NCI-H1092 treated with DMSO at 0.1 percent for 48 hours (cell line): ENCODE results near the gene TVP23C.
"Not testable (repeated sequence)": the region's sequence is repeated elsewhere in the genome, so short reads cannot be mapped to it uniquely, and the experiment has no call there.

Experiments used
- DNase-seq: peaks from one replicate; lab custom pipeline; 2025; lab: John Stamatoyannopoulos, UW

TVP23C gene

DNA sequence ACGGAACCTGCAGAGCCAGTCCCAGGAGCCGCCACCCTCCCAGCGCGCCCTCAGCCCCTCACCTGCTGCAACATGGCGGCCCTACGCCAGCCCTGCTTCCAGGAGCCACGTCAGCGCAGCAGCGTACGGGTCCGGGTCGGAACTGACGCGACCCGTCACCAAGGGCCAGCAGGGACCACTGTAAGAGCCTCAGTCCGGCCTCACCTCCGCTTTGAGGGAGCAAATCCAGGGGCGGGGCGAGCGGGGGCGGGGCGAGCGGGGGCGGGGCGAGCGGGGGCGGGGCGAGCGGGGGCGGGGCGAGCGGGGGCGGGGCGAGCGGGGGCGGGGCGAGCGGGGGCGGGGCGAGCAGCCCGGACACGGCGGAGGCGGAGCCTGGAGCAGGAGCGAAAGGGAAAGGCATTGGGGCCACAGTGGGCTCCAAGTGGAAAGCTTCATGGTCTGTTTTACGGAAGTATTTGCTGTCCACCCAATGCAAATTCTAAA, at the start of gene TVP23C:
TSS of gene TVP23C (minus strand) at position 109 of the 483 bp plus-strand sequence. CDS start at position 74, 35 bp downstream.
- peak; percentile 48 for DNase-seq

DNA sequence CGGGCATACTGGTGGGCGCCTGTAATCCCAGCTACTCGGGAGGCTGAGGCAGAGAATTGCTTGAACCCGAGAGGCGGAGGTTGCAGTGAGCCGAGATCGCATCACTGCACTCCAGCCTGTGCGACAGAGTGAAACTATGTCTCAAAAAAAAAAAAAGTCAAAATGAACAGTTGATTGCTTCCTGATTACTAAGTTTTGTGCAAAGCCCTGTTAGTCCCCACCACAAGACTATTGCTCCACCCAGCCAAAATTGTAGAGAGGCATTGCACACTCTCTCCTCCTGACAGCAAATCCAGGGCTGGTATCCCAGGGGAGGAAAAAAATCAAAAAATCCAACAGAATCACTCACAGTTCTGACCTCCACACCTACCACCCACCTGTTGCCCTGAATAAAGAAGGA, 29.7 kb upstream of the TVP23C start:
- DNase-seq, result not testable (repeated sequence)

GRCh38 chr17:15591986-15592385, 28.7 kb upstream of the TVP23C start:
- DNase-seq, result not testable (repeated sequence)

DNA sequence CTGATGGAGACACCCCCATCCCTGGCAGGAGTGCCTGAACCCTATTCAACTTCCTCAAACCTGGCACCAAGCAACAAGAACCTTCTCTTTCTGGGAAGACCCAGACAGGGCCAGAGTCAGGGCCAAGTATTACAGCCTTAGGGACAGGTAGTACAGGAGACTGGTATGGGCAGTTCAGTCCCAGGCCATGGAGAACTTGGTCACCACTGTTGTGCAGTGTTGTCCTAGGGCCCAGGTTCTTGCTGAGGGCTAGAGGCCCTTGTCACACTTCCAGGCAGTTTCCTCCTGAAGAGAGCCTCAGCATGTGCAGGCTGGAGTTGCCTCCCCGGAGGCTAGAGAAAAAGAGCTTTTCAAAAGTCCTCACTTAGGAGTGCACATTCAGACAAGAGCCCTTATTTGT, 27.6 kb upstream of the TVP23C start:
- not testable (repeated sequence) for DNase-seq

GRCh38 chr17:15589544-15590536, 26.6 kb upstream of the TVP23C start:
- DNase-seq, result not testable (repeated sequence)

DNA sequence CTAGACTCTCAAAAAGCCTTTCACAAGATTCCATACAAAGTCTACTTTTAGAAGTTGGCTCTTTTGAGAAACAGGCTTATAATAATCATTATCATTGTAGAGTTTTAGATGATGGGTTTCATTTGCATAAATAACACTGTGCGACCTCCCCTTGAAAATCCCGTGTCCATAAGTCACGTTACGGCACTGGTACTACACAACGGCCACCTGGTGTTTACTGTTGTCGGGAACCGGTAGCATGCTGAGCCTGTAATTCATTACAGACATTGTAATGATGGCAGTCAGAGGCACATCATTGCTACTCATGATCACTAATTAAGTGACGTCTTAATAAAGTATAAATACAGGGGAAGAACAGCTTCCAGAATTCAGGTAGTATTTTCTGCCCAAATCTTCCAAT, 24.7 kb upstream of the TVP23C start:
- not testable (repeated sequence) for DNase-seq

- not testable (repeated sequence) for DNase-seq
Observed at GRCh38 chr17:15583313-15583712, 20.0 kb upstream of the TVP23C start.

- not testable (repeated sequence) for DNase-seq
Observed at GRCh38 chr17:15581462-15581861, 18.2 kb upstream of the TVP23C start.

DNA sequence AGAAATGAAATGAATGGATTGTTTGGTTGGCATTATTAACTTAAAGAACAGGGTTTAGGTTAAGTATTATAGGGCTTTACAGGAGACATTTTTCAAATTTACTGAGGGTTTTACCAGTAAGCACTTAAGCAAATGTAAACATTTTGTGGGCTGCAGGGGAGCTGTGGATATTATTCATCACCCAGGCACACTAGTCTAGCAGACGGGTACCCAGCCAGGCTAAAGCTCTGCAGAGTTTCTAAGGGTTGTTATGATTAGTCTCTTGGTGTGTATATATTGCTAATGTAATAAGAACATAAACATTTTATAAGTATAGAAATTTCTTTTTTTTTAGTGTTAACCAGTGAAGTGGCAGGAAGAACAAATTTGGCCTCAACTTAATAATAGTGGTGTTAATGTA, 13.6 kb upstream of the TVP23C start:
- not testable (repeated sequence) for DNase-seq

GRCh38 chr17:15574660-15575059, 11.4 kb upstream of the TVP23C start:
- DNase-seq, result not testable (repeated sequence)

GRCh38 chr17:15573870-15574269, 10.6 kb upstream of the TVP23C start:
- not testable (repeated sequence) for DNase-seq

DNA sequence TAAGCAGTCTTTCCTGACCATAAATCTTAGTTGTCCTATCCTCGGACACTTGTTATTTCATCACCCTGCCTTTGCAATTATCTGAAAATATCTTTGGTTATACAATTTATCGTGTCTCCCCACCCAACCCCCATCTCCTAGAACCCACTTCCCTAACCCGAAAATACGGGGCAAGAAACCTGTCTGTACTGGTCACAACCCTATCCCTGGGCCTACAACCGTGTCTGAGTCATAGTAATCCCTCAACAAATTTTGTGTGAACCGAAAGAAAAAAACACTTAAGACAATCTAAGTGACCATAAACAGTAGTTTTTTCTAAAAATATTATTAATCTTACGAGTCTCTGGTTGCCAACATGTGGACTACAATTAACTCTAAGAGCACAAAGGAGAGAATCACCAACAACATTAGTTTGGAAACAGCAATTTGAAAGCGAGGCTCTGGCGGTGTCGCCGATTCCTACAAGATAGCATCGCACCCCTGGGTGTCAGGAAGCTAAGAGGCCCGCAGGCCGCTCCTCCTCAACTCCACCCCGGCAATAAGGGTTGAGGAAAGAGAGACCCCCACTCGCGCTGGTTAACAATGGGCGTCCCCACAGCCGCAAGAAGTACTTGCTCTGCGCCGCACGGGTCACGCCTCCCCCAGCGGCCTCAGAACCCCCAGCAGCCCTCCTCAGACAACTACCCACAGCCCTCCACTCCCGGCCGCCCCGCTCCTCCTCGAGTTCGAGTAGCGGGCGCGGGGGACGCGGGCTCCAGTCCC, 489 bp downstream of the TVP23C start:
- DNase-seq, result not testable (repeated sequence)

DNA sequence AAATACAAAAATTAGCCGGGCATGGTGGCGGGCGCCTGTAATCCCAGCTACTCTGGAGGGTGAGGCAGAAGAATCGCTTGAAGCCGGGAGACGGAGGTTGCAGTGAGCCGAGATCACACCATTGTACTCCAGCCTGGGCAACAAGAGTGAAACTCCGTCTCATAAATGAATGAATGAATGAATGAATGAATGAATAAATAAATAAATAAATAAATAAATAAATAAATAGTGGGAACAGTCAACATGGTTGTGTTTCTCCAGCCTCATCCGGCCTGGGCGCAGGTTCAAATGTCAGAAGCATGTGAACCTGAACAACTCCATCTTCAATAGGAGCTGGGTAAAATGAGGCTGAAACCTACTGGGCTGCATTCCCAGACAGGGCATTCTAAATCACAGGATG, 1.8 kb downstream of the TVP23C start:
- not testable (repeated sequence) for DNase-seq

- not testable (repeated sequence) for DNase-seq
Observed at GRCh38 chr17:15558403-15559105, 4.7 kb downstream of the TVP23C start.

DNA sequence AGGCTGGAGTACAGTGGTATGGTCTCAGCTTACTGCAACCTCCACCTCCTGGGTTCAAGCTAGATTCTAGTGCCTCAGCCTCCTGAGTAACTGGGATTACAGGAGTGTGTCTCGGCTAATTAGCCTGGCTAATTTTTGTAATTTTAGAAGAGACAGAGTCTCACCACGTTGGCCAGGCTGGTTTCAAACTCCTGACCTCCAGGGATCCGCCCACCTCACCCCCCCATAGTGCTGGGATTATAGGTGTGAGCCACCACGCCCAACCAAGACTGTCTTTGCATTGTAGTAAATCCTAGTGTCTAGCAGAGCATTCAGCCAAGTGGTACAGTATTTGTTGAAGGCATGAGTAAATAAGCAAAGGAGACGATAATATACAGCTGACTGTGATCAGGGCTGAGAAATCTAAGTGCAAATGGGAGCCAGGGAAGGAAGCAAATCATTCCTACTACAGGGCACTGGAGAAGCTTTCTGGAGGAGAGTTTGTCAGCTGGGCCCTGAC, 5.9 kb downstream of the TVP23C start:
- not testable (repeated sequence) for DNase-seq

DNA sequence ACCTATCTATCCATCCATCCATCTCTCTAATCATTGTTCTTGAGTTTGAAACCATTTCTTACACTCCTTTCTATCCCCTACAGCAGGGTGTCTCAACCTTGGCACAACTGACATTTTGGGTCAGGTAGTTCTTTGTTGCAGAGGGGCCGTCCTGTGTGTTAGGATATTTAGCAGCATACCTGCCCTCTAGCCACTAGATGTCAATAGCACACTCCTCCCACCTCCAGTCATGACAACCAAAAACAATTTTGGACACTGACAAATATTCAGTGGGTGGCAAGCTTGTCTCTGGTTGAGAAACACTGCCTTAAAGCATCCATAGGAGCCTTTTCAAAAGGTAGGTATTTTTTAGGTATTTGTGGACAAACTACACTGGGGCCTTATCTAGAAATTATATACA, 10.4 kb downstream of the TVP23C start:
- not testable (repeated sequence) for DNase-seq

- not testable (repeated sequence) for DNase-seq
Observed at GRCh38 chr17:15549552-15549951, 13.7 kb downstream of the TVP23C start.

- DNase-seq, result not testable (repeated sequence)
Observed at GRCh38 chr17:15546604-15547003, 16.7 kb downstream of the TVP23C start.

GRCh38 chr17:15540371-15541219, 22.7 kb downstream of the TVP23C start:
- DNase-seq, result not testable (repeated sequence)

- not testable (repeated sequence) for DNase-seq
Observed at GRCh38 chr17:15533122-15533521, 30.2 kb downstream of the TVP23C start.
